Stimulated activated CD8-positive, alpha-beta memory T cell treated with anti-CD3 and anti-CD28 coated beads, Interleukin-4, amount 100 ng/mL, for 1 hour (primary cell): ENCODE results near the gene VDAC2.
"Not testable (repeated sequence)": the region's sequence is repeated elsewhere in the genome, so short reads cannot be mapped to it uniquely, and the experiment has no call there.

Experiments
- DNase-seq, 2 donors: peaks; one replicate each; pipeline ENCODE4 v3.0.0-alpha.2; 2020; ENCODE audit warnings: low read depth in 2 of 2, low spot score in 1 of 2

VDAC2 gene

GRCh38 chr10:75197906-75198305 is 12.7 kb upstream of the VDAC2 start:
- DNase-seq, result no peak

- DNase-seq, result not testable (repeated sequence)
Measured at GRCh38 chr10:75199949-75200348, 10.6 kb upstream of the VDAC2 start.

- DNase-seq, result no peak
Measured at GRCh38 chr10:75201793-75202307, 8.7 kb upstream of the VDAC2 start.

- DNase-seq, result no peak
Measured at GRCh38 chr10:75202321-75203045, 8.1 kb upstream of the VDAC2 start.

- not testable (repeated sequence) for DNase-seq
Measured at GRCh38 chr10:75203046-75203620, 7.5 kb upstream of the VDAC2 start.

GRCh38 chr10:75203724-75204123 is 6.9 kb upstream of the VDAC2 start:
- no peak for DNase-seq

GRCh38 chr10:75205908-75206307 is 4.7 kb upstream of the VDAC2 start:
- no peak for DNase-seq

GRCh38 chr10:75206638-75207037 is 4.0 kb upstream of the VDAC2 start:
- DNase-seq, result not testable (repeated sequence)

- DNase-seq, result no peak
Measured at GRCh38 chr10:75207079-75207856, 3.3 kb upstream of the VDAC2 start.

- DNase-seq, result no peak
Measured at GRCh38 chr10:75207857-75208144, 2.8 kb upstream of the VDAC2 start.

GRCh38 chr10:75208181-75208580 is 2.4 kb upstream of the VDAC2 start:
- DNase-seq, result no peak

- DNase-seq, result no peak
Measured at GRCh38 chr10:75209086-75209920, 1.3 kb upstream of the VDAC2 start.

GRCh38 chr10:75209921-75210281 is 695 bp upstream of the VDAC2 start:
- DNase-seq, result peak; percentile 44 to 50

GRCh38 chr10:75211007-75211691 is 553 bp downstream of the VDAC2 start:
- DNase-seq, result no peak

GRCh38 chr10:75212343-75212742 is 1.7 kb downstream of the VDAC2 start:
- DNase-seq, result no peak

GRCh38 chr10:75220274-75220673 is 9.7 kb downstream of the VDAC2 start:
- no peak for DNase-seq

GRCh38 chr10:75221492-75221891 is 10.9 kb downstream of the VDAC2 start:
- DNase-seq, result not testable (repeated sequence)

- no peak for DNase-seq
Measured at GRCh38 chr10:75223507-75223906, 12.9 kb downstream of the VDAC2 start.

GRCh38 chr10:75226095-75226494 is 15.5 kb downstream of the VDAC2 start:
- DNase-seq, result no peak

- no peak for DNase-seq
Measured at GRCh38 chr10:75226656-75227055, 16.1 kb downstream of the VDAC2 start.

GRCh38 chr10:75228278-75228677 is 17.7 kb downstream of the VDAC2 start:
- no peak for DNase-seq
